Measurements from ENCODE around the gene SLC1A1.

GRCh38 chr9:4504250-4504649, 14.0 kb downstream of the SLC1A1 start:
- TF ChIP-seq MAX (IDR thresholded peaks at IDR 0.05): no peak
- TF ChIP-seq ZHX2 (IDR thresholded peaks at IDR 0.05; ENCODE audit: low read depth): no peak
- no peak for TF ChIP-seq ZHX2 (CRISPR knock-in tag; IDR thresholded peaks at IDR 0.05; ENCODE audit: borderline replicate concordance)
- no peak for TF ChIP-seq ZKSCAN8 (CRISPR knock-in tag; IDR thresholded peaks at IDR 0.05; ENCODE audit: borderline replicate concordance)
- TF ChIP-seq SNRNP70 (IDR thresholded peaks at IDR 0.05; ENCODE audit: low read depth, low read length): no peak
- TF ChIP-seq TCF12 (IDR thresholded peaks at IDR 0.05): no peak
- no peak for TF ChIP-seq TCF12 (CRISPR knock-in tag; IDR thresholded peaks at IDR 0.05)
- TF ChIP-seq CBX5 (CRISPR knock-in tag; IDR thresholded peaks at IDR 0.05; ENCODE audit: borderline replicate concordance): no peak
- TF ChIP-seq ZNF616 (CRISPR knock-in tag; IDR thresholded peaks at IDR 0.05; ENCODE audit: low read depth): no peak
- no peak for TF ChIP-seq FOXJ3 (CRISPR knock-in tag; IDR thresholded peaks at IDR 0.05; ENCODE audit: borderline replicate concordance)
- TF ChIP-seq RAD51 (IDR thresholded peaks at IDR 0.05; ENCODE audit: borderline replicate concordance): no peak
- no peak for TF ChIP-seq BRCA1 (CRISPR knock-in tag; IDR thresholded peaks at IDR 0.05)
- TF ChIP-seq FOXP1 (IDR thresholded peaks at IDR 0.05): no peak
- no peak for TF ChIP-seq FOXP1 (CRISPR knock-in tag; IDR thresholded peaks at IDR 0.05)
- TF ChIP-seq MEIS2 (CRISPR knock-in tag; IDR thresholded peaks at IDR 0.05): no peak
